ENCODE measurements around the gene NF2. TPM values are rescaled to one million over a fixed set of nuclear protein-coding genes. Genes with fewer than 3 reads are reported as not detected.

Gene NF2
- polyA plus RNA-seq, 2 of the 4 experiments (the other 2 are of a cell fraction), result 14.4 to 23.7 TPM

DNA sequence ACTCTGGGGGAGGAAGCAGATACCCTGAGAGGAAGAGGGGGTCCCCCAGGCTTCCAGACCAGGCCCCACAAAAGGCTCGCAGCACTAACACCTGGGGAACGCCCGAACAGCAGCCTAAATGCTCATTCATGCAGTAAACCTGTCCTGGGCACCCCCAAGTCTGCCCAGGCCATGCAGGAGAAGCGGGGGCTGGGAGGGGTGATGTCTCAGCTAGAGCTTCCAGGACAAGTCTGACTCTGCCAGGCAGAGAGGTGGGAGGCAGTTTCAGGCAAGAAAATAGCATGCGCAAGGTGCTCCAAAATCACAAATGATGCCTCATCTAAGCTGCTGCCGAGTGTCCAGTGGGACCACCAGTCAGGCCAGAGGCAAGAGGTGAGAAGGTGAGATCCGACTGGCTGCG is 131.0 kb downstream of the NF2 start:
- H3K4me1 ChIP-seq, result no peaks in the 10 kb centered on the region
- TF ChIP-seq, protein P1, sequence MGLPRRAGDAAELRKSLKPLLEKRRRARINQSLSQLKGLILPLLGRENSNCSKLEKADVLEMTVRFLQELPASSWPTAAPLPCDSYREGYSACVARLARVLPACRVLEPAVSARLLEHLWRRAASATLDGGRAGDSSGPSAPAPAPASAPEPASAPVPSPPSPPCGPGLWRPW (IDR thresholded peaks at IDR 0.05), result no peak
- no peak for TF ChIP-seq HOXB5 (CRISPR knock-in tag; IDR thresholded peaks at IDR 0.05)
- TF ChIP-seq RARB (CRISPR knock-in tag; IDR thresholded peaks at IDR 0.05), result no peak
- no peak for TF ChIP-seq CEBPB (IDR thresholded peaks at IDR 0.05)
- TF ChIP-seq, protein P2, sequence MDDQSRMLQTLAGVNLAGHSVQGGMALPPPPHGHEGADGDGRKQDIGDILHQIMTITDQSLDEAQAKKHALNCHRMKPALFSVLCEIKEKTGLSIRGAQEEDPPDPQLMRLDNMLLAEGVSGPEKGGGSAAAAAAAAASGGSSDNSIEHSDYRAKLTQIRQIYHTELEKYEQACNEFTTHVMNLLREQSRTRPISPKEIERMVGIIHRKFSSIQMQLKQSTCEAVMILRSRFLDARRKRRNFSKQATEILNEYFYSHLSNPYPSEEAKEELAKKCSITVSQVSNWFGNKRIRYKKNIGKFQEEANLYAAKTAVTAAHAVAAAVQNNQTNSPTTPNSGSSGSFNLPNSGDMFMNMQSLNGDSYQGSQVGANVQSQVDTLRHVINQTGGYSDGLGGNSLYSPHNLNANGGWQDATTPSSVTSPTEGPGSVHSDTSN (IDR thresholded peaks at IDR 0.05), result no peak
- TF ChIP-seq FOSL2 (IDR thresholded peaks at IDR 0.05), result no peak
- TF ChIP-seq FOSL2 (CRISPR knock-in tag; IDR thresholded peaks at IDR 0.05), result no peak
- TF ChIP-seq E2F6 (IDR thresholded peaks at IDR 0.05; ENCODE audit: borderline replicate concordance, low read depth), result no peak
- no peak for TF ChIP-seq BCL3 (IDR thresholded peaks at IDR 0.05)
- TF ChIP-seq HOXB13 (CRISPR knock-in tag; IDR thresholded peaks at IDR 0.05; ENCODE audit: low read depth), result no peak
- no peak for TF ChIP-seq ESRRA (IDR thresholded peaks at IDR 0.05; ENCODE audit: borderline replicate concordance, low read length)
- no peak for TF ChIP-seq ELK1 (IDR thresholded peaks at IDR 0.05; ENCODE audit: low read depth, low read length)
- WGBS (ENCODE audit: missing lambda C conversion rate), result 92% methylated on average over 8 of the region's 8 CpGs
- ATAC-seq (no peak), FAIRE-seq (no peak), DNase-seq (ENCODE audit: low read depth in 1 of 2, low spot score in 1 of 2) (no peak)
- no peaks in the 10 kb centered on the region for H3K9me3 ChIP-seq
- no peak overlapping the region for H3K27ac ChIP-seq
- no peak overlapping the region for H3K4me3 ChIP-seq
- POLR2A ChIA-PET, result no interaction called here
- CTCF ChIA-PET, result interaction anchor here (1.0 to 1.4 kb wide), 2 partner anchors 135 to 354 kb away, joined by 3 to 4 read pairs; no protein-coding TSS in a partner anchor
- no peak overlapping the region for H3K4me2 ChIP-seq

DNA sequence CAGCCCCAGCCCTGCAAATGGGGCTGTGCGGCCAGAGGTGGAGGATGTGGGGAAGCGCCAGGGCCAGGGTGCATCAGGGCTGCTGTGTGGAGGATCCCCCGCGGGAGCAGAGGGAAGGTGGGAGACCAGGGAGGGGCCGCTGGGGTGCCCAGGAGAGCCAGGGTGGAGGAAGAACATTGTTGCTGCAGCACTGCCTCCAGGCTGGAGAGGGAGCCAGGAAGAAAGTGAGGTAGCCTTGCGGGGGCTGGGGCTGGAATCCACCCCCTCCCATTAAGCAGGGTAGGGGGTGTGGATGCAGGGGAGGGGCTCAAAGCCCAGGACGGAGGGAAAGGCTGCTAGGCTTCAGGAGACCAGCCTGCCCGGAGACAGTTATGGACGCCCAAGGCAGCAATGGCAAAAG is 131.4 kb downstream of the NF2 start:
- H3K4me1 ChIP-seq, result no peaks in the 10 kb centered on the region
- no peaks in the 10 kb centered on the region for H3K9me3 ChIP-seq
- CTCF ChIA-PET, result no interaction called here
- DNase-seq (ENCODE audit: low read depth in 1 of 2, low spot score in 1 of 2), result no peak
- H3K4me2 ChIP-seq, result no peak overlapping the region
- FAIRE-seq, result no peak
- 76% methylated on average over 9 of the region's 9 CpGs for WGBS (ENCODE audit: missing lambda C conversion rate)
- TF ChIP-seq ZSCAN20 (CRISPR knock-in tag; IDR thresholded peaks at IDR 0.05) (no peak), NFE2L2 (conservative IDR thresholded peaks at IDR 0.05; ENCODE audit: low read length) (no peak), RARB (CRISPR knock-in tag; IDR thresholded peaks at IDR 0.05) (no peak), CEBPB (IDR thresholded peaks at IDR 0.05) (no peak), MAX (IDR thresholded peaks at IDR 0.05) (no peak), RNF2 (IDR thresholded peaks at IDR 0.05; ENCODE audit: borderline replicate concordance, low read depth) (no peak), NPAS2 (CRISPR knock-in tag; IDR thresholded peaks at IDR 0.05; ENCODE audit: borderline replicate concordance) (no peak), JUN (IDR thresholded peaks at IDR 0.05) (no peak), EHF (CRISPR knock-in tag; IDR thresholded peaks at IDR 0.05) (no peak), TP53 (CRISPR knock-in tag; IDR thresholded peaks at IDR 0.05) (no peak), SMC3 (IDR thresholded peaks at IDR 0.05) (no peak), USF2 (IDR thresholded peaks at IDR 0.05) (no peak), HEYL (CRISPR knock-in tag; IDR thresholded peaks at IDR 0.05) (no peak), JUNB (IDR thresholded peaks at IDR 0.05) (no peak), HMGXB4 (CRISPR knock-in tag; IDR thresholded peaks at IDR 0.05; ENCODE audit: borderline replicate concordance) (no peak), KDM1A (IDR thresholded peaks at IDR 0.05; ENCODE audit: low read depth) (no peak), ZFP36 (IDR thresholded peaks at IDR 0.05; ENCODE audit: borderline replicate concordance, partially characterized antibody) (no peak), MYC (IDR thresholded peaks at IDR 0.05; ENCODE audit: borderline replicate concordance, low read length) (no peak)
- TF ChIP-seq, protein P2 (IDR thresholded peaks at IDR 0.05), result no peak
- POLR2A ChIA-PET, result no interaction called here
- H3K27ac ChIP-seq, result no peak overlapping the region
- ATAC-seq, result no peak
- no peak overlapping the region for H3K4me3 ChIP-seq

All from A549 (cell line).